ENCODE results near the gene KRTAP13-2.

The KRTAP13-2 gene

DNA sequence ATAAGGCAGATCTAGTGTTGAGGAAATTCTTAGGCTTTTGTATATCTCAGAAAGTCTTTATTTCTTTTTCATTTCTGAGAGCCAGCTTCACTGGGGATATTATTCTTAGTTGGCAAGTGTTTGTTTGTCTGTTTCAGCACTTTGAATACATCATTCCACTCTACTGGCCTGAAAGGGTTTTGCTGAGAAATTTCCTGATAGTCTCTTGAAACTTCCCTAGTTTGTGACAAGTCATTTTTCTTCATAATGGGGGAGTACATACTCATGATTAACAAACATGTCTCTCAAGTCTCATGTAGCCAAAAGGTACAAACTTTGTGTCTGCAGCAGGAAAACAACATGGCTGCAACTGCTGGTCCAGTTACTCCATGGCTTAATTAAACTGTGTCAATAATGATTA is 45.7 kb downstream of the KRTAP13-2 start:
- DNase-seq (ENCODE audit: low read depth), result no peak

All from activated T-cell treated with anti-CD3 and anti-CD28 coated beads for 24 hours (primary cell).